Loucy (cell line): Measurements from ENCODE around the gene AMPD1.

ENCODE experiments used
- H2AFZ ChIP-seq: fragments of 200-600 bp; sonication (generic); 2 replicates; pipeline ENCODE4 v1.6.0; 2016; ENCODE audit warnings: antibody characterized with exemption, mild to moderate bottlenecking, low read length, moderate library complexity
- H3F3A ChIP-seq: fragments of 200-600 bp; 2 replicates; pipeline ENCODE4 v1.6.0; 2016; ENCODE audit warnings: antibody characterized with exemption, low read depth, mild to moderate bottlenecking
- H3K27me3 ChIP-seq: fragments of 200-600 bp; sonication (generic); 2 replicates; pipeline ENCODE4 v1.6.1; 2014; ENCODE audit warnings: low read length, mild to moderate bottlenecking; ENCODE audit not compliant: insufficient read depth, poor library complexity, severe bottlenecking
- H3K36me3 ChIP-seq: fragments of 200-600 bp; sonication (generic); 2 replicates; pipeline ENCODE4 v1.6.1; 2016; ENCODE audit warnings: low read length; ENCODE audit not compliant: insufficient read depth
- H3K4me1 ChIP-seq: fragments of 200-600 bp; sonication (generic); 2 replicates; pipeline ENCODE4 v1.5.1; 2014; ENCODE audit warnings: low read length, mild to moderate bottlenecking; ENCODE audit not compliant: insufficient read depth, poor library complexity, severe bottlenecking
- H3K4me2 ChIP-seq: fragments of 200-600 bp; sonication (generic); 2 replicates; pipeline ENCODE4 v1.6.0; 2014; ENCODE audit warnings: antibody characterized with exemption, low read length, low read depth, mild to moderate bottlenecking; ENCODE audit not compliant: poor library complexity, severe bottlenecking
- H3K4me3 ChIP-seq: fragments of 200-600 bp; sonication (generic); 2 replicates; pipeline ENCODE4 v1.5.1; 2014; ENCODE audit warnings: low read length, mild to moderate bottlenecking, mixed read lengths; ENCODE audit not compliant: poor library complexity, severe bottlenecking
- H3K79me2 ChIP-seq: fragments of 200-600 bp; sonication (generic); 2 replicates; pipeline ENCODE4 v1.6.1; 2014; ENCODE audit warnings: low read length; ENCODE audit not compliant: insufficient read depth
- H3K9ac ChIP-seq: fragments of 200-600 bp; sonication (generic); 2 replicates; pipeline ENCODE4 v1.6.0; 2014; ENCODE audit warnings: mild to moderate bottlenecking, low read depth, low read length, moderate library complexity; ENCODE audit not compliant: poor library complexity, severe bottlenecking
- H3K9me2 ChIP-seq: fragments of 200-600 bp; sonication (generic); replicated peaks from 2 replicates; pipeline ENCODE4 v1.6.1; 2016; ENCODE audit warnings: low read depth, low read length, mixed read lengths
- H3K9me3 ChIP-seq: fragments of 200-600 bp; sonication (generic); 2 replicates; pipeline ENCODE4 v1.6.1; 2014; ENCODE audit warnings: mild to moderate bottlenecking, antibody characterized with exemption, low read length, low read depth; ENCODE audit not compliant: insufficient read depth
- H4K20me1 ChIP-seq: fragments of 200-600 bp; sonication (generic); 2 replicates; pipeline ENCODE4 v1.6.0; 2014; ENCODE audit warnings: antibody characterized with exemption, low read length, mild to moderate bottlenecking; ENCODE audit not compliant: insufficient read depth, poor library complexity, severe bottlenecking
- EZH2phosphoT487 ChIP-seq: fragments of 200-600 bp; IDR thresholded peaks from 2 replicates; pipeline ENCODE4 v1.6.1; 2018; ENCODE audit warnings: antibody characterized with exemption, mild to moderate bottlenecking, moderate library complexity, borderline replicate concordance
- TF ChIP-seq, protein P1 (sequence below): fragments of 200-600 bp; sonication (generic); conservative IDR thresholded peaks from 2 replicates; pipeline ENCODE4 v1.5.1; 2014; ENCODE audit warnings: mild to moderate bottlenecking, antibody characterized with exemption, low read length

Gene AMPD1

DNA sequence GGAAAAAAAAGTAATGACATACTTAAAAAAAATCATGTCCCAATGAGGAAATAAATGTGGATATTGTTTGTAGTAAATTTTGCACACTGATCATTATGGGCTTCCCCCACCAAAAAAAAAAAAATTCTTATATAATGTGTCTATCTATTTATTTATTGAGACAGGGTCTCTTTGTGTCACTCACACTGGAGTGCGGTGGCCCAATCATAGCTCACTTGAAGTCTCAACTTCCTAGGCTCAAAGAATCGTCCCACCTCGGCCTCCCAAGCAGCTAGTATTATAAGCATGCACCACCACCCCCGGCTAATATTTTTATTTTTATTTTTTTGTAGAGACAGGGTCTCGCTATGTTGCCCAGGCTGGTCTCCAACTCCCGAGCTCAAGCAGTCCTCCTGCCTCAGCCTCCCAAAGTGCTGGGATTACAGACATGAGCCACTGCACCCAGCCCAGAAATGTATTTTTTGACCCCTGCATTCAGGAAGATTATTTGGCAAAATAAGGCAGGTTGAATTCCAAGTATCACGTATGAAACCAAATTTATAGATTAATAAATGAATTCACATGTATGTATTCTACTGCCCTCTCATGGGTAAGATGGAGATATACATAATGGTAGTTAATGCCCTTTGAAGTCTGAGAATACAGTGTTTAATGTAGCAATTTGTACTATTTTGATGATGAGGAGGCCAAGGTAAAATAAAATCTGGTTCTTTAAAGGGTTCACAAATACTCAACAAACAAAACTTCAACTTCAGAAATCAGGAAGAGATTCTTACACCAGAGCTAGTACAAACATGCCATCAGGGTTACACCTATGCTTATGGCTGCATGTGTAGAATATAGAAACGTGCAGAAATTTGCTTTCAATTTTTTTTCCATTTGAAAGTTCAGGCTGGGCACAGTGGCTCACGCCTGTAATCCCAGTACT lies 24.1 kb downstream of the AMPD1 start:
- no peak overlapping the region for H3K4me2 ChIP-seq
- H3K9me3 ChIP-seq = no peaks in the 10 kb centered on the region
- no peak overlapping the region for H3K4me3 ChIP-seq
- no peak overlapping the region for H2AFZ ChIP-seq
- H3K36me3 ChIP-seq = no peaks in the 10 kb centered on the region
- H3K27me3 ChIP-seq = no peaks in the 10 kb centered on the region
- H3K9ac ChIP-seq = no peak overlapping the region
- H3K9me2 ChIP-seq = no peaks in the 10 kb centered on the region
- TF ChIP-seq, protein P1, sequence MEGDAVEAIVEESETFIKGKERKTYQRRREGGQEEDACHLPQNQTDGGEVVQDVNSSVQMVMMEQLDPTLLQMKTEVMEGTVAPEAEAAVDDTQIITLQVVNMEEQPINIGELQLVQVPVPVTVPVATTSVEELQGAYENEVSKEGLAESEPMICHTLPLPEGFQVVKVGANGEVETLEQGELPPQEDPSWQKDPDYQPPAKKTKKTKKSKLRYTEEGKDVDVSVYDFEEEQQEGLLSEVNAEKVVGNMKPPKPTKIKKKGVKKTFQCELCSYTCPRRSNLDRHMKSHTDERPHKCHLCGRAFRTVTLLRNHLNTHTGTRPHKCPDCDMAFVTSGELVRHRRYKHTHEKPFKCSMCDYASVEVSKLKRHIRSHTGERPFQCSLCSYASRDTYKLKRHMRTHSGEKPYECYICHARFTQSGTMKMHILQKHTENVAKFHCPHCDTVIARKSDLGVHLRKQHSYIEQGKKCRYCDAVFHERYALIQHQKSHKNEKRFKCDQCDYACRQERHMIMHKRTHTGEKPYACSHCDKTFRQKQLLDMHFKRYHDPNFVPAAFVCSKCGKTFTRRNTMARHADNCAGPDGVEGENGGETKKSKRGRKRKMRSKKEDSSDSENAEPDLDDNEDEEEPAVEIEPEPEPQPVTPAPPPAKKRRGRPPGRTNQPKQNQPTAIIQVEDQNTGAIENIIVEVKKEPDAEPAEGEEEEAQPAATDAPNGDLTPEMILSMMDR = peak; percentile 62
- no peak for TF ChIP-seq EZH2phosphoT487
- no peaks in the 10 kb centered on the region for H4K20me1 ChIP-seq
- H3K4me1 ChIP-seq = no peaks in the 10 kb centered on the region
- H3F3A ChIP-seq = no peaks in the 10 kb centered on the region
- no peaks in the 10 kb centered on the region for H3K79me2 ChIP-seq

DNA sequence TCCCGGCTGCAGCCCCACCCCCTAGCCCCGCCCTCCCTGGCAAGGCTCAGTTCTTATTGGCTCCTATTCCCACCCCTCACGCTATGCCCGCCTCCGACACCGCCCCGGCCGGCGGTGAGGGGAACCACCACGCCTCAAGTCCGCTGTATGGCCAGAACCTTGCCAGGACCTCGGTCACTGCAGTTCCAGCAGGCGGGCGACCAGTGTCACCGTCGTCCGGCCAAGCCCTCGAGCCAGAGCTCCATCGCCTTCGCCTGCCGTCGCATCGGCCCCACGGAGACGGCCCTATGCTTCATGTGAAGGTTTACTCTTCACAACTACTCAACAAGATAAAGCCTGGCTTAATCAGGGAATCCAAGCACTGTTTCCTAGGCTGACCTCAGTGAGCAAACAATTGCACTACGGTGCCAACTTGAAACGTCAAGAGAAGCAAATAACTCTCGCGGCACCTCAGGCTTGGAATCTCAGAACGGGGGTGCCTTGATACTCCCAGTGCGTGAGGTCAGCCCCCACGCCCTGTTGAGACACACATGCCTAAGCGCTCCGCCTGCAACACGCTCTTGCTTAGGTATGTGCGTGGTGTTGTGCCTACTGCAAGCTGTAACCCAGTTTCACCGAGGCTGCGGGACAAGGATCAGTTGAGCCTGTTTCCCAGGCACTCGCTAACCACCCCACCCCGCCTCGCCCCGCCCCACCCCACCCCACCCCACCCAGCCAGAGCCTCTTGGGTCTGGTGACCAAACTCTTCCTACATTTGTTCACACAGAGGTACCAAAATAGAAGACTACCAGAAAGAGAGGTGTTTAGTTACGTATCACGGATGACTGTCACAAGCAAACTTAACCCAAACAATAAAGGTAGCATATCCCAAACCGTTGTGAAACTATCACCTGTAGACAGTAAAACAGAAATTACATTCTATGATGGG lies 25.0 kb downstream of the AMPD1 start:
- Histone ChIP-seq H3K9me2 (no peaks in the 10 kb centered on the region), H3K9ac (no peak overlapping the region), H4K20me1 (no peaks in the 10 kb centered on the region), H3K79me2 (no peaks in the 10 kb centered on the region), H3K27me3 (no peaks in the 10 kb centered on the region), H3K4me1 (no peaks in the 10 kb centered on the region), H3K9me3 (no peaks in the 10 kb centered on the region), H3F3A (no peaks in the 10 kb centered on the region), H2AFZ (no peak overlapping the region), H3K4me2 (no peak overlapping the region), H3K4me3 (no peak overlapping the region), H3K36me3 (no peaks in the 10 kb centered on the region)
- TF ChIP-seq, protein P1 = no peak
- no peak for TF ChIP-seq EZH2phosphoT487

DNA sequence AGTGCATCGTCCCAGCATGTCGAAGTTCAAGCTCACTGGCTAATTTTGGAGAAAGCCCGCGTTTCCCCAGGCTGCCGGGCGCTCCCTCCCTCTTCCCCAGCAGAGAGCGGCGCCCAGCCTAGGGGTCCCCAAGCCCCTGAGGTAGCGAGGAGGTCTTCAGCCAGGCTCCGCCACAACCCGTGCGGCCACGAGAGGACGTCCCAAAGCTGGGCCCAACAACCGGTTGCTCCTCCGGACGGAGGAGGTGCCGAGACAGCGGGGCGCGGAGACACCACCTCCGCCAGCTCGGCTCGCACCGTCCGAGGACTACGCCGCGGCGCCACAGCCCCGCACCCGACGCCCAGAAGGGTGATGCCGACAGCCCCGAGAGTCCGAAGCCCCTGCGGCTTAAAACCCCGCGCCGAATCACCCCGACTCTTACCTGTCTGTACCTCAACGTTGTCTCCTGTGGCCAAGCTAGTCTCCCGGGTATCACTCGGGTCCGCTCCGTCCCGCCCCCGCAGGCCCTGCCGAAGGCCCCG lies 25.7 kb downstream of the AMPD1 start, which contains the start of gene DENND2C:
Gene DENND2C, minus strand, starts transcription at position 488 of the 521 bp plus-strand sequence. CDS start 44,065 bp downstream, outside the sequence.
- Histone ChIP-seq H3K9me2 (no peaks in the 10 kb centered on the region), H4K20me1 (no peaks in the 10 kb centered on the region), H3K4me3 (no peak within 1 kb of the TSS), H3K79me2 (no peaks in the 10 kb centered on the region), H3K36me3 (no peaks in the 10 kb centered on the region), H3K4me2 (no peak within 1 kb of the TSS), H3K27me3 (no peaks in the 10 kb centered on the region), H2AFZ (no peak within 1 kb of the TSS), H3K4me1 (no peaks in the 10 kb centered on the region), H3K9ac (no peak within 1 kb of the TSS), H3F3A (no peaks in the 10 kb centered on the region), H3K9me3 (no peaks in the 10 kb centered on the region)
- TF ChIP-seq, protein P1 = no peak
- no peak for TF ChIP-seq EZH2phosphoT487
